ENCODE results near the gene PCCB. TPM values are rescaled to one million over a fixed set of nuclear protein-coding genes. Genes with fewer than 3 reads are reported as not detected.

The PCCB gene
- total RNA-seq, 1 experiment from 2014 or later: 69.0 TPM

DNA sequence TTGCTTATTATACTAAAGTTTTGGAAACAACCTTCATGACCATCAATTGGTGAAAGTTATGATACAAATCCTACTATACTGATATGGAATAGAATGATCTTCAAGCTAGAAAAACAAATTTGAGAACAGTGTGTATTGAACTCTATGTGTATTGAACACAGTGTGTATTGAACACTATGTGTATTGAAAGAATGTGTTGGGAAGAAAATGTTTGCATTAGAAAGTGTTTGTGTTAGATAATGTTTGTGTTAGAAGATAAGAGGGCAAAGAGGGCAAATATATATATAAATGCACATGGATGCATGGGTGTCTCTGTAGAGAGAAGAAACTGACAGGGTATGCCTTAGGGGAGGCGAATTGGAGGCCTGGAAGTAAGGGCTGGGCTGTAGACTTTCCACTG, 42.4 kb downstream of the PCCB start:
- CTCF ChIA-PET: no interaction called here
- Mint-ChIP-seq H3K4me1 (peaks cover 8% of the 10 kb centered on the region), H3K36me3 (peaks cover 27% of the 10 kb centered on the region), H3K27me3 (ENCODE audit: low read depth) (no peaks in the 10 kb centered on the region), H3K4me3 (no peak overlapping the region), H3K27ac (no peak overlapping the region), H3K9me3 (no peaks in the 10 kb centered on the region)
- DNase-seq (ENCODE audit: low spot score) (no peak), ATAC-seq (no peak)
- TF ChIP-seq, protein P1, sequence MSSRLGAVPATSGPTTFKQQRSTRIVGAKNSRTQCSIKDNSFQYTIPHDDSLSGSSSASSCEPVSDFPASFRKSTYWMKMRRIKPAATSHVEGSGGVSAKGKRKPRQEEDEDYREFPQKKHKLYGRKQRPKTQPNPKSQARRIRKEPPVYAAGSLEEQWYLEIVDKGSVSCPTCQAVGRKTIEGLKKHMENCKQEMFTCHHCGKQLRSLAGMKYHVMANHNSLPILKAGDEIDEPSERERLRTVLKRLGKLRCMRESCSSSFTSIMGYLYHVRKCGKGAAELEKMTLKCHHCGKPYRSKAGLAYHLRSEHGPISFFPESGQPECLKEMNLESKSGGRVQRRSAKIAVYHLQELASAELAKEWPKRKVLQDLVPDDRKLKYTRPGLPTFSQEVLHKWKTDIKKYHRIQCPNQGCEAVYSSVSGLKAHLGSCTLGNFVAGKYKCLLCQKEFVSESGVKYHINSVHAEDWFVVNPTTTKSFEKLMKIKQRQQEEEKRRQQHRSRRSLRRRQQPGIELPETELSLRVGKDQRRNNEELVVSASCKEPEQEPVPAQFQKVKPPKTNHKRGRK (CRISPR knock-in tag; IDR thresholded peaks at IDR 0.05; ENCODE audit: borderline replicate concordance): no peak
- TF ChIP-seq CBFB (CRISPR knock-in tag; IDR thresholded peaks at IDR 0.05; ENCODE audit: low read depth): no peak
- no peak for TF ChIP-seq NR3C1 (CRISPR knock-in tag; conservative IDR thresholded peaks at IDR 0.05; ENCODE audit: low read depth)
- no peak for TF ChIP-seq NFE2L1 (CRISPR knock-in tag; IDR thresholded peaks at IDR 0.05)
- TF ChIP-seq, protein P2, sequence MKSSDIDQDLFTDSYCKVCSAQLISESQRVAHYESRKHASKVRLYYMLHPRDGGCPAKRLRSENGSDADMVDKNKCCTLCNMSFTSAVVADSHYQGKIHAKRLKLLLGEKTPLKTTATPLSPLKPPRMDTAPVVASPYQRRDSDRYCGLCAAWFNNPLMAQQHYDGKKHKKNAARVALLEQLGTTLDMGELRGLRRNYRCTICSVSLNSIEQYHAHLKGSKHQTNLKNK (CRISPR knock-in tag; IDR thresholded peaks at IDR 0.05): no peak
- no peak for TF ChIP-seq SMAD4 (CRISPR knock-in tag; IDR thresholded peaks at IDR 0.05)
- TF ChIP-seq FOXJ3 (CRISPR knock-in tag; IDR thresholded peaks at IDR 0.05; ENCODE audit: borderline replicate concordance): no peak
- TF ChIP-seq GABPB1 (CRISPR knock-in tag; IDR thresholded peaks at IDR 0.05): no peak
- TF ChIP-seq, protein P3, sequence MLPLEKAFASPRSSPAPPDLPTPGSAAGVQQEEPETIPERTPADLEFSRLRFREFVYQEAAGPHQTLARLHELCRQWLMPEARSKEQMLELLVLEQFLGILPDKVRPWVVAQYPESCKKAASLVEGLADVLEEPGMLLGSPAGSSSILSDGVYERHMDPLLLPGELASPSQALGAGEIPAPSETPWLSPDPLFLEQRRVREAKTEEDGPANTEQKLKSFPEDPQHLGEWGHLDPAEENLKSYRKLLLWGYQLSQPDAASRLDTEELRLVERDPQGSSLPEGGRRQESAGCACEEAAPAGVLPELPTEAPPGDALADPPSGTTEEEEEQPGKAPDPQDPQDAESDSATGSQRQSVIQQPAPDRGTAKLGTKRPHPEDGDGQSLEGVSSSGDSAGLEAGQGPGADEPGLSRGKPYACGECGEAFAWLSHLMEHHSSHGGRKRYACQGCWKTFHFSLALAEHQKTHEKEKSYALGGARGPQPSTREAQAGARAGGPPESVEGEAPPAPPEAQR (CRISPR knock-in tag; IDR thresholded peaks at IDR 0.05): no peak
- TF ChIP-seq CREB1 (CRISPR knock-in tag; IDR thresholded peaks at IDR 0.05): no peak
- TF ChIP-seq IRF2 (CRISPR knock-in tag; IDR thresholded peaks at IDR 0.05; ENCODE audit: borderline replicate concordance, low read depth): no peak
- TF ChIP-seq, protein P4, sequence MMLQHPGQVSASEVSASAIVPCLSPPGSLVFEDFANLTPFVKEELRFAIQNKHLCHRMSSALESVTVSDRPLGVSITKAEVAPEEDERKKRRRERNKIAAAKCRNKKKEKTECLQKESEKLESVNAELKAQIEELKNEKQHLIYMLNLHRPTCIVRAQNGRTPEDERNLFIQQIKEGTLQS (CRISPR knock-in tag; conservative IDR thresholded peaks at IDR 0.05): no peak
- TF ChIP-seq ZNF138 (CRISPR knock-in tag; conservative IDR thresholded peaks at IDR 0.05): no peak
- TF ChIP-seq ZNF671 (CRISPR knock-in tag; IDR thresholded peaks at IDR 0.05): no peak
- TF ChIP-seq, protein P5, sequence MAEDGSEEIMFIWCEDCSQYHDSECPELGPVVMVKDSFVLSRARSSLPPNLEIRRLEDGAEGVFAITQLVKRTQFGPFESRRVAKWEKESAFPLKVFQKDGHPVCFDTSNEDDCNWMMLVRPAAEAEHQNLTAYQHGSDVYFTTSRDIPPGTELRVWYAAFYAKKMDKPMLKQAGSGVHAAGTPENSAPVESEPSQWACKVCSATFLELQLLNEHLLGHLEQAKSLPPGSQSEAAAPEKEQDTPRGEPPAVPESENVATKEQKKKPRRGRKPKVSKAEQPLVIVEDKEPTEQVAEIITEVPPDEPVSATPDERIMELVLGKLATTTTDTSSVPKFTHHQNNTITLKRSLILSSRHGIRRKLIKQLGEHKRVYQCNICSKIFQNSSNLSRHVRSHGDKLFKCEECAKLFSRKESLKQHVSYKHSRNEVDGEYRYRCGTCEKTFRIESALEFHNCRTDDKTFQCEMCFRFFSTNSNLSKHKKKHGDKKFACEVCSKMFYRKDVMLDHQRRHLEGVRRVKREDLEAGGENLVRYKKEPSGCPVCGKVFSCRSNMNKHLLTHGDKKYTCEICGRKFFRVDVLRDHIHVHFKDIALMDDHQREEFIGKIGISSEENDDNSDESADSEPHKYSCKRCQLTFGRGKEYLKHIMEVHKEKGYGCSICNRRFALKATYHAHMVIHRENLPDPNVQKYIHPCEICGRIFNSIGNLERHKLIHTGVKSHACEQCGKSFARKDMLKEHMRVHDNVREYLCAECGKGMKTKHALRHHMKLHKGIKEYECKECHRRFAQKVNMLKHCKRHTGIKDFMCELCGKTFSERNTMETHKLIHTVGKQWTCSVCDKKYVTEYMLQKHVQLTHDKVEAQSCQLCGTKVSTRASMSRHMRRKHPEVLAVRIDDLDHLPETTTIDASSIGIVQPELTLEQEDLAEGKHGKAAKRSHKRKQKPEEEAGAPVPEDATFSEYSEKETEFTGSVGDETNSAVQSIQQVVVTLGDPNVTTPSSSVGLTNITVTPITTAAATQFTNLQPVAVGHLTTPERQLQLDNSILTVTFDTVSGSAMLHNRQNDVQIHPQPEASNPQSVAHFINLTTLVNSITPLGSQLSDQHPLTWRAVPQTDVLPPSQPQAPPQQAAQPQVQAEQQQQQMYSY (CRISPR knock-in tag; IDR thresholded peaks at IDR 0.05): no peak
- TF ChIP-seq, protein P6, sequence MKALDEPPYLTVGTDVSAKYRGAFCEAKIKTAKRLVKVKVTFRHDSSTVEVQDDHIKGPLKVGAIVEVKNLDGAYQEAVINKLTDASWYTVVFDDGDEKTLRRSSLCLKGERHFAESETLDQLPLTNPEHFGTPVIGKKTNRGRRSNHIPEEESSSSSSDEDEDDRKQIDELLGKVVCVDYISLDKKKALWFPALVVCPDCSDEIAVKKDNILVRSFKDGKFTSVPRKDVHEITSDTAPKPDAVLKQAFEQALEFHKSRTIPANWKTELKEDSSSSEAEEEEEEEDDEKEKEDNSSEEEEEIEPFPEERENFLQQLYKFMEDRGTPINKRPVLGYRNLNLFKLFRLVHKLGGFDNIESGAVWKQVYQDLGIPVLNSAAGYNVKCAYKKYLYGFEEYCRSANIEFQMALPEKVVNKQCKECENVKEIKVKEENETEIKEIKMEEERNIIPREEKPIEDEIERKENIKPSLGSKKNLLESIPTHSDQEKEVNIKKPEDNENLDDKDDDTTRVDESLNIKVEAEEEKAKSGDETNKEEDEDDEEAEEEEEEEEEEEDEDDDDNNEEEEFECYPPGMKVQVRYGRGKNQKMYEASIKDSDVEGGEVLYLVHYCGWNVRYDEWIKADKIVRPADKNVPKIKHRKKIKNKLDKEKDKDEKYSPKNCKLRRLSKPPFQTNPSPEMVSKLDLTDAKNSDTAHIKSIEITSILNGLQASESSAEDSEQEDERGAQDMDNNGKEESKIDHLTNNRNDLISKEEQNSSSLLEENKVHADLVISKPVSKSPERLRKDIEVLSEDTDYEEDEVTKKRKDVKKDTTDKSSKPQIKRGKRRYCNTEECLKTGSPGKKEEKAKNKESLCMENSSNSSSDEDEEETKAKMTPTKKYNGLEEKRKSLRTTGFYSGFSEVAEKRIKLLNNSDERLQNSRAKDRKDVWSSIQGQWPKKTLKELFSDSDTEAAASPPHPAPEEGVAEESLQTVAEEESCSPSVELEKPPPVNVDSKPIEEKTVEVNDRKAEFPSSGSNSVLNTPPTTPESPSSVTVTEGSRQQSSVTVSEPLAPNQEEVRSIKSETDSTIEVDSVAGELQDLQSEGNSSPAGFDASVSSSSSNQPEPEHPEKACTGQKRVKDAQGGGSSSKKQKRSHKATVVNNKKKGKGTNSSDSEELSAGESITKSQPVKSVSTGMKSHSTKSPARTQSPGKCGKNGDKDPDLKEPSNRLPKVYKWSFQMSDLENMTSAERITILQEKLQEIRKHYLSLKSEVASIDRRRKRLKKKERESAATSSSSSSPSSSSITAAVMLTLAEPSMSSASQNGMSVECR (CRISPR knock-in tag; IDR thresholded peaks at IDR 0.05; ENCODE audit: borderline replicate concordance): no peak
- TF ChIP-seq MXD4 (CRISPR knock-in tag; IDR thresholded peaks at IDR 0.05; ENCODE audit: borderline replicate concordance): no peak
- TF ChIP-seq, protein P7, sequence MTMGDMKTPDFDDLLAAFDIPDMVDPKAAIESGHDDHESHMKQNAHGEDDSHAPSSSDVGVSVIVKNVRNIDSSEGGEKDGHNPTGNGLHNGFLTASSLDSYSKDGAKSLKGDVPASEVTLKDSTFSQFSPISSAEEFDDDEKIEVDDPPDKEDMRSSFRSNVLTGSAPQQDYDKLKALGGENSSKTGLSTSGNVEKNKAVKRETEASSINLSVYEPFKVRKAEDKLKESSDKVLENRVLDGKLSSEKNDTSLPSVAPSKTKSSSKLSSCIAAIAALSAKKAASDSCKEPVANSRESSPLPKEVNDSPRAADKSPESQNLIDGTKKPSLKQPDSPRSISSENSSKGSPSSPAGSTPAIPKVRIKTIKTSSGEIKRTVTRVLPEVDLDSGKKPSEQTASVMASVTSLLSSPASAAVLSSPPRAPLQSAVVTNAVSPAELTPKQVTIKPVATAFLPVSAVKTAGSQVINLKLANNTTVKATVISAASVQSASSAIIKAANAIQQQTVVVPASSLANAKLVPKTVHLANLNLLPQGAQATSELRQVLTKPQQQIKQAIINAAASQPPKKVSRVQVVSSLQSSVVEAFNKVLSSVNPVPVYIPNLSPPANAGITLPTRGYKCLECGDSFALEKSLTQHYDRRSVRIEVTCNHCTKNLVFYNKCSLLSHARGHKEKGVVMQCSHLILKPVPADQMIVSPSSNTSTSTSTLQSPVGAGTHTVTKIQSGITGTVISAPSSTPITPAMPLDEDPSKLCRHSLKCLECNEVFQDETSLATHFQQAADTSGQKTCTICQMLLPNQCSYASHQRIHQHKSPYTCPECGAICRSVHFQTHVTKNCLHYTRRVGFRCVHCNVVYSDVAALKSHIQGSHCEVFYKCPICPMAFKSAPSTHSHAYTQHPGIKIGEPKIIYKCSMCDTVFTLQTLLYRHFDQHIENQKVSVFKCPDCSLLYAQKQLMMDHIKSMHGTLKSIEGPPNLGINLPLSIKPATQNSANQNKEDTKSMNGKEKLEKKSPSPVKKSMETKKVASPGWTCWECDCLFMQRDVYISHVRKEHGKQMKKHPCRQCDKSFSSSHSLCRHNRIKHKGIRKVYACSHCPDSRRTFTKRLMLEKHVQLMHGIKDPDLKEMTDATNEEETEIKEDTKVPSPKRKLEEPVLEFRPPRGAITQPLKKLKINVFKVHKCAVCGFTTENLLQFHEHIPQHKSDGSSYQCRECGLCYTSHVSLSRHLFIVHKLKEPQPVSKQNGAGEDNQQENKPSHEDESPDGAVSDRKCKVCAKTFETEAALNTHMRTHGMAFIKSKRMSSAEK (CRISPR knock-in tag; IDR thresholded peaks at IDR 0.05; ENCODE audit: borderline replicate concordance): no peak
- POLR2A ChIA-PET: no interaction called here
